Activated CD8-positive, alpha-beta T cell treated with anti-CD3 and anti-CD28 coated beads for 36 hours (primary cell): Measurements from ENCODE around the gene CLDN10. TPM values are rescaled to one million over a fixed set of nuclear protein-coding genes. Genes with fewer than 3 reads are reported as not detected.
A peak's percentile ranks its signal among the peaks of the same experiment; 100 is the strongest.

Experiments
- ATAC-seq: fragments of 200-7000 bp; cut with Tn5 transposase; one replicate; pipeline ENCODE4 v1.10.0; 2021; ENCODE audit warnings: mild to moderate bottlenecking, moderate library complexity
- CTCF ChIA-PET: fragments of 350-600 bp; sonication (Branson Sonifier 250); formaldehyde crosslinking; loops from one replicate; lab custom pipeline; 2021; ENCODE audit warnings: antibody characterized with exemption; lab: Charles Lee
- POLR2A ChIA-PET: fragments of 350-600 bp; sonication (Branson Sonifier 250); formaldehyde crosslinking; loops from one replicate; lab custom pipeline; 2021; ENCODE audit warnings: antibody characterized with exemption; lab: Charles Lee
- DNase-seq: peaks from one replicate; pipeline ENCODE4 v3.0.0-alpha.2; 2020
- H3K27ac Mint-ChIP-seq: one replicate; pipeline ENCODE4 v1.8.0; 2021; ENCODE audit warnings: mild to moderate bottlenecking, mixed read lengths
- H3K27me3 Mint-ChIP-seq: one replicate; pipeline ENCODE4 v1.8.0; 2021; ENCODE audit warnings: mixed read lengths
- H3K36me3 Mint-ChIP-seq: one replicate; pipeline ENCODE4 v1.8.0; 2021; ENCODE audit warnings: low read depth, mixed read lengths
- H3K4me1 Mint-ChIP-seq: one replicate; pipeline ENCODE4 v1.8.0; 2021; ENCODE audit warnings: low read depth, mixed read lengths
- H3K4me3 Mint-ChIP-seq: one replicate; pipeline ENCODE4 v1.8.0; 2021; ENCODE audit warnings: mild to moderate bottlenecking, moderate library complexity, mixed read lengths
- H3K9me3 Mint-ChIP-seq: one replicate; pipeline ENCODE4 v1.8.0; 2021; ENCODE audit warnings: mixed read lengths
- intact Hi-C: fragments of 100-400 bp; cut with micrococcal nuclease; formaldehyde crosslinking; loops from one replicate; pipeline ENCODE4 v1.10.0; 2022
- total RNA-seq, 2 experiments: library from RNA; stranded (reverse); gene quantifications; one replicate each; pipeline ENCODE4 v1.2.3, GENCODE V29; 2021
- TF ChIP-seq, protein P1 (sequence below): fragments of 200-600 bp; IDR thresholded peaks from one replicate; pipeline ENCODE4 v1.8.0; 2022; ENCODE audit warnings: antibody characterized with exemption, mild to moderate bottlenecking

Gene CLDN10
- total RNA-seq, 2 experiments from 2014 or later = not detected

- no peak for ATAC-seq
- H3K27me3 Mint-ChIP-seq = peaks cover 45% of the 10 kb centered on the region
- TF ChIP-seq, protein P1, sequence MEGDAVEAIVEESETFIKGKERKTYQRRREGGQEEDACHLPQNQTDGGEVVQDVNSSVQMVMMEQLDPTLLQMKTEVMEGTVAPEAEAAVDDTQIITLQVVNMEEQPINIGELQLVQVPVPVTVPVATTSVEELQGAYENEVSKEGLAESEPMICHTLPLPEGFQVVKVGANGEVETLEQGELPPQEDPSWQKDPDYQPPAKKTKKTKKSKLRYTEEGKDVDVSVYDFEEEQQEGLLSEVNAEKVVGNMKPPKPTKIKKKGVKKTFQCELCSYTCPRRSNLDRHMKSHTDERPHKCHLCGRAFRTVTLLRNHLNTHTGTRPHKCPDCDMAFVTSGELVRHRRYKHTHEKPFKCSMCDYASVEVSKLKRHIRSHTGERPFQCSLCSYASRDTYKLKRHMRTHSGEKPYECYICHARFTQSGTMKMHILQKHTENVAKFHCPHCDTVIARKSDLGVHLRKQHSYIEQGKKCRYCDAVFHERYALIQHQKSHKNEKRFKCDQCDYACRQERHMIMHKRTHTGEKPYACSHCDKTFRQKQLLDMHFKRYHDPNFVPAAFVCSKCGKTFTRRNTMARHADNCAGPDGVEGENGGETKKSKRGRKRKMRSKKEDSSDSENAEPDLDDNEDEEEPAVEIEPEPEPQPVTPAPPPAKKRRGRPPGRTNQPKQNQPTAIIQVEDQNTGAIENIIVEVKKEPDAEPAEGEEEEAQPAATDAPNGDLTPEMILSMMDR = no peak
- intact Hi-C loops = no loop called here
- no peaks in the 10 kb centered on the region for H3K36me3 Mint-ChIP-seq
- H3K4me1 Mint-ChIP-seq = peaks cover 15% of the 10 kb centered on the region
- CTCF ChIA-PET = interaction anchor here (2.0 kb wide), 1 partner anchor 17 kb away, joined by 4 read pairs; no protein-coding TSS in a partner anchor
- POLR2A ChIA-PET = no interaction called here
- no peaks in the 10 kb centered on the region for H3K9me3 Mint-ChIP-seq
- no peak overlapping the region for H3K27ac Mint-ChIP-seq
- no peak overlapping the region for H3K4me3 Mint-ChIP-seq
- DNase-seq = peak; percentile 2
Measured at GRCh38 chr13:95553581-95554385, 1.3 kb downstream of the CLDN10 start.

GRCh38 chr13:95557013-95557412 is 4.5 kb downstream of the CLDN10 start:
- DNase-seq (no peak), ATAC-seq (no peak)
- no peak overlapping the region for H3K27ac Mint-ChIP-seq
- no peaks in the 10 kb centered on the region for H3K9me3 Mint-ChIP-seq
- no peaks in the 10 kb centered on the region for H3K36me3 Mint-ChIP-seq
- TF ChIP-seq, protein P1 = no peak
- peaks cover 13% of the 10 kb centered on the region for H3K4me1 Mint-ChIP-seq
- H3K27me3 Mint-ChIP-seq = peaks cover 28% of the 10 kb centered on the region
- POLR2A ChIA-PET = no interaction called here
- CTCF ChIA-PET = interaction anchor here (0.9 to 1.1 kb wide), 2 partner anchors 20 to 47 kb away, joined by 3 read pairs; no protein-coding TSS in a partner anchor
- no peak overlapping the region for H3K4me3 Mint-ChIP-seq
- intact Hi-C loops = no loop called here

DNA sequence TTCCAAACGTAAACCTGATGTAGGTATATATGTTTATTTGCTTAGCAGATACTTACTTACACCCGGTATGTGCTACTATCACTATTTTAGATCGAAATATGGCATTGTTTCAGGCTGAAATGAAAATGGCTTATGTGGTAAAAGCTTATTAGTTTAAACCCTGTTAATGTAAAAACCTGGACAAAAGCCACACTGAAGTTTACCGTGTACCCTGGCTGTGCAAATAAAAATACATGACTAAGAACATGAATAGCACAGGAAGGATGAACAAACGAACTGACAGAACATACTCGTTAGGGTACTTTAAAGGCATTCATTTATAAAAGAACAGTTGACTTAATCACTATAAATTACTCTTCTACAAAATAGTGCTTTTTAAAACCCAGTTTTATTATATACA is 6.6 kb downstream of the CLDN10 start:
- H3K9me3 Mint-ChIP-seq = no peaks in the 10 kb centered on the region
- TF ChIP-seq, protein P1 = no peak
- no peak overlapping the region for H3K4me3 Mint-ChIP-seq
- H3K27me3 Mint-ChIP-seq = peaks cover 17% of the 10 kb centered on the region
- H3K27ac Mint-ChIP-seq = no peak overlapping the region
- H3K4me1 Mint-ChIP-seq = peaks cover 4% of the 10 kb centered on the region
- no peak for ATAC-seq
- no peak for DNase-seq
- CTCF ChIA-PET = no interaction called here
- intact Hi-C loops = no loop called here
- POLR2A ChIA-PET = no interaction called here
- H3K36me3 Mint-ChIP-seq = no peaks in the 10 kb centered on the region

- POLR2A ChIA-PET = no interaction called here
- DNase-seq (no peak), ATAC-seq (no peak)
- H3K36me3 Mint-ChIP-seq = no peaks in the 10 kb centered on the region
- no peaks in the 10 kb centered on the region for H3K9me3 Mint-ChIP-seq
- TF ChIP-seq, protein P1 = no peak
- H3K27me3 Mint-ChIP-seq = peaks cover 10% of the 10 kb centered on the region
- CTCF ChIA-PET = no interaction called here
- intact Hi-C loops = no loop called here
- no peak overlapping the region for H3K4me3 Mint-ChIP-seq
- no peaks in the 10 kb centered on the region for H3K4me1 Mint-ChIP-seq
- no peak overlapping the region for H3K27ac Mint-ChIP-seq
Measured at GRCh38 chr13:95560387-95560786, 7.9 kb downstream of the CLDN10 start.

DNA sequence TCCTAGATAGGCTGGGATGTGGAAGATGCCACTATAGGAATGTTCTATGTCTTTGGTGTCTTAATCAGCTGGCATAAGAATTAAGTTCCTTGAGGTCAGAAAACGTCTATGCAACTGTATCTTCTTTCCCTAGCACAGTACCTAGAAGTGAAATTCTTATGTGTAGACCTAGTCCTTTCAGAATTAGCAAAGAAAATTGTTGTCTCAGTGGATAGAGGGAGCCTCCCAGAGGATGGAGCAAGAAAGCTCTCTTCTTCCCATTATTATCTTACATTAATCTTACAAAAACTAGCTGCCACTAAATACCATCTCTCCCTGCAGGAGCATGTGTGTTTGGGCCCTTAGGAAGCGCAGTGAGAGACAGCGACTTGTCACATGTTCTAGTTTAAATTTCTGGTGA is 11.6 kb downstream of the CLDN10 start:
- Mint-ChIP-seq H3K27ac (no peak overlapping the region), H3K4me3 (no peak overlapping the region), H3K4me1 (no peaks in the 10 kb centered on the region), H3K36me3 (no peaks in the 10 kb centered on the region), H3K9me3 (no peaks in the 10 kb centered on the region), H3K27me3 (peaks cover 9% of the 10 kb centered on the region)
- ATAC-seq (no peak), DNase-seq (no peak)
- TF ChIP-seq, protein P1 = no peak
- intact Hi-C loops = no loop called here
- CTCF ChIA-PET = interaction anchor here (1.4 to 1.7 kb wide), 2 partner anchors 94 to 270 kb away, joined by 3 to 4 read pairs; no protein-coding TSS in a partner anchor
- POLR2A ChIA-PET = no interaction called here
